Chondrocyte (in vitro differentiated cells): ENCODE measurements around the gene RPL10. TPM values are rescaled to one million over a fixed set of nuclear protein-coding genes. Genes with fewer than 3 reads are reported as not detected.
A peak's percentile ranks its signal among the peaks of the same experiment; 100 is the strongest.

Experiments
- DNase-seq: peaks from one replicate; pipeline ENCODE4 v3.0.0; 2021; ENCODE audit warnings: mixed read lengths, low spot score
- H3K27ac Mint-ChIP-seq: one replicate; pipeline ENCODE4 v1.8.0; 2021; ENCODE audit warnings: mild to moderate bottlenecking, moderate library complexity, mixed read lengths; ENCODE audit not compliant: unreplicated experiment
- H3K27me3 Mint-ChIP-seq: 2 replicates; pipeline ENCODE4 v1.8.0; 2021; ENCODE audit warnings: low read depth, mixed read lengths
- H3K36me3 Mint-ChIP-seq: 2 replicates; pipeline ENCODE4 v1.8.0; 2021; ENCODE audit warnings: low read depth, mixed read lengths
- H3K4me1 Mint-ChIP-seq: 2 replicates; pipeline ENCODE4 v1.8.0; 2021; ENCODE audit warnings: low read depth, mild to moderate bottlenecking, mixed read lengths
- H3K4me3 Mint-ChIP-seq: one replicate; pipeline ENCODE4 v1.8.0; 2021; ENCODE audit warnings: mild to moderate bottlenecking, moderate library complexity, mixed read lengths; ENCODE audit not compliant: unreplicated experiment
- H3K9me3 Mint-ChIP-seq: 2 replicates; pipeline ENCODE4 v1.8.0; 2021; ENCODE audit warnings: low read depth, mixed read lengths
- total RNA-seq: library from RNA; stranded (reverse); gene quantifications from 3 replicates; pipeline ENCODE4 v1.2.1, GENCODE V29; 2021
- TF ChIP-seq, protein P1 (sequence below): fragments of 200-600 bp; sonication (generic); IDR thresholded peaks from 2 replicates; pipeline ENCODE4 v1.5.0; 2021; ENCODE audit warnings: antibody characterized with exemption, mild to moderate bottlenecking, moderate library complexity

RPL10 gene
- total RNA-seq, 1 donor from 2014 or later, result 2,160 TPM

DNA sequence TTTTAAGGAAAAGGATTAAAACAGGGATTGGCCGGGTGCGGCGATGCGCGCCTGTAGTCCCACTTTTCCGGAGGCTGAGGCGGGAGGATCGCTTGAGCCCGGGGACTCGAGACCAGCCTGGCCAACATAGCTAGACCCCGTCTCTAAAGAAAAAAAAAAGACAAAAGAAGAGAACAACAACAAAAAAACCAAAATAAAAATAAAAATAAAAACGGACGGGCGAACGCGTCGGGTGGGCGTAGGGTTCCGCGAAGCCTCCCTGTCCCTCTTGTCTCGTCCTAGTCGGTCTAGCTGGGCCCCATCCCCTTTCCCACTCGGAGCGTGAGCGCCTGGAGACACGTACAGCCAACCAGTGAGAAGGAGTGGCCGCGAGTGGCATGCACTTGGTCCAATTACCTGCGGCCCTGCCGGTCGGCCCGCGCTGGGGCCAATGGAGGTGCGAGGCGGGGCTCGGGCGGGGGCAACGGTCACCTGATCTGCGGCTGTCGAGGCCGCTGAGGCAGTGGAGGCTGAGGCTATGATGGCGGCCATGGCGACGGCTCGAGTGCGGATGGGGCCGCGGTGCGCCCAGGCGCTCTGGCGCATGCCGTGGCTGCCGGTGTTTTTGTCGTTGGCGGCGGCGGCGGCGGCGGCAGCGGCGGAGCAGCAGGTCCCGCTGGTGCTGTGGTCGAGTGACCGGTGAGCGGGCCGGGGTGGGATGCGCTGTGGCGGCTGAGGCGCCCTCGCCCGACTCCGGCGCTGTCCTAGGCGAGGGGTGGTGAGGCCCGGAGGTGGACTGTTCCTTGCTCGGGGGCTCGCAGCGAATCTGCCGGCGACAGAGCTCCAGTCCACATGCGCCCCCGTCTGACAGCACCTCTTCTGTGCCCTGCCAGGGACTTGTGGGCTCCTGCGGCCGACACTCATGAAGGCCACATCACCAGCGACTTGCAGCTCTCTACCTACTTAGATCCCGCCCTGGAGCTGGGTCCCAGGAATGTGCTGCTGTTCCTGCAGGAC lies 30.3 kb downstream of the RPL10 start, which contains the start of gene ATP6AP1:
ATP6AP1 (plus strand) TSS at position 502 of the 996 bp plus-strand sequence; CDS start at position 518, 16 bp downstream.
- H3K4me3 Mint-ChIP-seq, result peak within 1 kb of the TSS; percentile 75
- no peaks in the 10 kb centered on the region for H3K9me3 Mint-ChIP-seq
- peaks cover 2% of the 10 kb centered on the region for H3K36me3 Mint-ChIP-seq
- no peaks in the 10 kb centered on the region for H3K27me3 Mint-ChIP-seq
- TF ChIP-seq, protein P1, sequence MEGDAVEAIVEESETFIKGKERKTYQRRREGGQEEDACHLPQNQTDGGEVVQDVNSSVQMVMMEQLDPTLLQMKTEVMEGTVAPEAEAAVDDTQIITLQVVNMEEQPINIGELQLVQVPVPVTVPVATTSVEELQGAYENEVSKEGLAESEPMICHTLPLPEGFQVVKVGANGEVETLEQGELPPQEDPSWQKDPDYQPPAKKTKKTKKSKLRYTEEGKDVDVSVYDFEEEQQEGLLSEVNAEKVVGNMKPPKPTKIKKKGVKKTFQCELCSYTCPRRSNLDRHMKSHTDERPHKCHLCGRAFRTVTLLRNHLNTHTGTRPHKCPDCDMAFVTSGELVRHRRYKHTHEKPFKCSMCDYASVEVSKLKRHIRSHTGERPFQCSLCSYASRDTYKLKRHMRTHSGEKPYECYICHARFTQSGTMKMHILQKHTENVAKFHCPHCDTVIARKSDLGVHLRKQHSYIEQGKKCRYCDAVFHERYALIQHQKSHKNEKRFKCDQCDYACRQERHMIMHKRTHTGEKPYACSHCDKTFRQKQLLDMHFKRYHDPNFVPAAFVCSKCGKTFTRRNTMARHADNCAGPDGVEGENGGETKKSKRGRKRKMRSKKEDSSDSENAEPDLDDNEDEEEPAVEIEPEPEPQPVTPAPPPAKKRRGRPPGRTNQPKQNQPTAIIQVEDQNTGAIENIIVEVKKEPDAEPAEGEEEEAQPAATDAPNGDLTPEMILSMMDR, result peak; percentile 30
- DNase-seq, result no peak
- H3K27ac Mint-ChIP-seq, result peak within 1 kb of the TSS; percentile 65
- H3K4me1 Mint-ChIP-seq, result peaks cover 30% of the 10 kb centered on the region

GRCh38 chrX:154429711-154430110 lies 31.5 kb downstream of the RPL10 start:
- Mint-ChIP-seq H3K4me1 (peaks cover 30% of the 10 kb centered on the region), H3K4me3 (peak overlapping the region; percentile 75), H3K36me3 (peaks cover 2% of the 10 kb centered on the region), H3K27me3 (no peaks in the 10 kb centered on the region), H3K27ac (no peak overlapping the region), H3K9me3 (no peaks in the 10 kb centered on the region)
- no peak for DNase-seq
- TF ChIP-seq, protein P1, result no peak

- Mint-ChIP-seq H3K4me3 (no peak overlapping the region), H3K27ac (no peak overlapping the region), H3K36me3 (peaks cover 2% of the 10 kb centered on the region), H3K9me3 (no peaks in the 10 kb centered on the region), H3K4me1 (peaks cover 30% of the 10 kb centered on the region), H3K27me3 (no peaks in the 10 kb centered on the region)
- no peak for DNase-seq
- TF ChIP-seq, protein P1, result no peak
Observed at GRCh38 chrX:154430479-154430878, 32.3 kb downstream of the RPL10 start.

GRCh38 chrX:154430916-154431315 lies 32.7 kb downstream of the RPL10 start:
- peaks cover 2% of the 10 kb centered on the region for H3K36me3 Mint-ChIP-seq
- no peak overlapping the region for H3K27ac Mint-ChIP-seq
- H3K4me1 Mint-ChIP-seq, result peaks cover 30% of the 10 kb centered on the region
- no peaks in the 10 kb centered on the region for H3K9me3 Mint-ChIP-seq
- no peaks in the 10 kb centered on the region for H3K27me3 Mint-ChIP-seq
- no peak for DNase-seq
- TF ChIP-seq, protein P1, result no peak
- no peak overlapping the region for H3K4me3 Mint-ChIP-seq

DNA sequence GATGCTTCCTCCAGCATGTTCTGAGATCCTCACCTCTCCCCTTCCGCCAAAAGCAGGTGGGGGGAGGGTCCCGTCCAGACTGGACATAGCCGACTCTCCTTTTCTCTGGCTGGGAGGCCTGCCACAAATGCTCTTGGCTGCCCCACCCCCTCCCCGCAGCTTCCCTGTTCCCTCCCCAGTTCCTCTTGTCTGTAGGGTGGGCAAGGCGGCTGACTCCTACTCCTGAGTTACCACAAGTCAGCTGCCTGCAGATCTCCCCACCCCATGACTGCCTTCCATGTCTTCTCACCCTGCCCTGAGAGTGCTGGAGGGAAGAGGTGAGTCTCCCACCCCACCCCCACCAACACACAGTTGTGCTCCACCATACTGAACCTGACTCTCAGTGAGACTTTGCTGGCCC lies 33.2 kb downstream of the RPL10 start:
- Mint-ChIP-seq H3K9me3 (no peaks in the 10 kb centered on the region), H3K4me1 (peaks cover 34% of the 10 kb centered on the region), H3K27ac (no peak overlapping the region), H3K27me3 (no peaks in the 10 kb centered on the region), H3K36me3 (peaks cover 2% of the 10 kb centered on the region), H3K4me3 (no peak overlapping the region)
- no peak for DNase-seq
- TF ChIP-seq, protein P1, result no peak
